Fibroblast of skin of left quadriceps (primary cell): ENCODE results near the gene CELSR2.

Source experiments
- DNase-seq, 2 experiments: peaks; one replicate each; pipeline ENCODE4 v3.0.0-alpha.2; 2013; ENCODE audit warnings: low read depth in 2 of 2

CELSR2 gene

GRCh38 chr1:109263597-109264378, 14.4 kb downstream of the CELSR2 start:
- DNase-seq = no peak

DNA sequence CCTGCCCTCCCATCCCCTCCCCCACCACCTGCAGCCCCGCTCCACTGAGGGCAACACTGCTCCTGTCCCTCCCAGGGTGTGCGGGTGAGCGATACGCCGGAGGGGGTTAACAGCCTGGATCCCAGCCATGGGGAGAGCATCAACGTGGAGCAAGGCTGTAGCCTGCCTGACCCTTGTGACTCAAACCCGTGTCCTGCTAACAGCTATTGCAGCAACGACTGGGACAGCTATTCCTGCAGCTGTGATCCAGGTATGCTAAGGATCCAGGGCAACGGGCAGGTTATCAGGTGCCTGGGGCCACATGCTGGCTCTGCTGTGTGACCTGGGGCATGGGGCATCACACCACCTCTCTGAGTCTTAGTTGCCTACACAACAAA, 15.0 kb downstream of the CELSR2 start:
- DNase-seq = no peak

DNA sequence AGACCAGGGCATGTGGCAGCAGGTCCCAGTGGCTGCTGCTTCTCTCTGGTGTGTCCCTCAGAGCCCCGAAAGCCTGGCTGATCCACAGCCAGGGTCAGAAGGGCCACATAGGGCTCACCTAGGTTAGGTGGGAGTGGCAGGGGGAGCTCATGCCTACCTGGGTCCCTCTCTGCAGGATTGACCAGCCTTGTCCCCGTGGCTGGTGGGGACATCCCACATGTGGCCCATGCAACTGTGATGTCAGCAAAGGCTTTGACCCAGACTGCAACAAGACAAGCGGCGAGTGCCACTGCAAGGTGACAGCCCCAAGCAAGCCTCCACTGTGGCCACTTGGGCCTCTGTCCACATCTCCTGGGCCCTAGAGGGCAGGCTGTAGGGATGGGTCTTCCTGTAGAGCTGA, 15.7 kb downstream of the CELSR2 start:
- no peak for DNase-seq

DNA sequence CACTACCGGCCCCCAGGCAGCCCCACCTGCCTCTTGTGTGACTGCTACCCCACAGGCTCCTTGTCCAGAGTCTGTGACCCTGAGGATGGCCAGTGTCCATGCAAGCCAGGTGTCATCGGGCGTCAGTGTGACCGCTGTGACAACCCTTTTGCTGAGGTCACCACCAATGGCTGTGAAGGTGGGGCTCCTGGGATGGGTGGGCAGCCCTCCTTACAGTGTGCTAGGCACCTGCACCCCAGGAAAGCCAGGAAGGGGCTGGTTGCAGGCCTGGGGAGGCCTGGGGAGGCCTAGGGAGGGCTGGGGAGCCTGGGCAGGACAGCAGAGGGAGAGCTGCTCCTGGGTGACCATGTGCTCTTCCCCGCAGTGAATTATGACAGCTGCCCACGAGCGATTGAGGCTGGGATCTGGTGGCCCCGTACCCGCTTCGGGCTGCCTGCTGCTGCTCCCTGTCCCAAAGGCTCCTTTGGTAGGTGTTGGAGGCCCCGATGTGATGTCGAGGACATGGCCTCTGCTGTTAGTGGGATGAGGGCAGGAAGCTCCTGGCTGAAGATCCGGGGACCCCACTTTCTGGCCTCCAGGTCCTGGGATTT, 16.5 kb downstream of the CELSR2 start:
- no peak for DNase-seq

DNA sequence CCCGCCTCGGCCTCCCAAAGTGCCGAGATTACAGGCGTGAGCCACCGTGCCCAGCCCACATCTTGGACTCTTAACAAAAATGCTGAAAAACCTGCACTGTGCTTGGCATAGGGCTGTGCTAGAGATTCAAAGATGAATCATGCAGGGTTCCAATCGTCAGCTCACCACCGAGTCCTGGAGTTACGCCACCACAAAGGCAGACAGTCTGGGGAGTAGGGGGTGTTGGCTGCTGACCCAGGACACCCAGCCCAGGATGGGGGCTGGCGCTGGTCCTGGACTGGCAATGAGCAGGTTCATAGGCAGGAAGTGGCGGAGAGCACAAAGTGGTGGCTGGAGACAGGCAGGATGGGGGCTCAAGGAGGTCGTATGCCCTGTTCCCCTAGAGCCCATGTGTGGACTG, 17.6 kb downstream of the CELSR2 start:
- DNase-seq = no peak

DNA sequence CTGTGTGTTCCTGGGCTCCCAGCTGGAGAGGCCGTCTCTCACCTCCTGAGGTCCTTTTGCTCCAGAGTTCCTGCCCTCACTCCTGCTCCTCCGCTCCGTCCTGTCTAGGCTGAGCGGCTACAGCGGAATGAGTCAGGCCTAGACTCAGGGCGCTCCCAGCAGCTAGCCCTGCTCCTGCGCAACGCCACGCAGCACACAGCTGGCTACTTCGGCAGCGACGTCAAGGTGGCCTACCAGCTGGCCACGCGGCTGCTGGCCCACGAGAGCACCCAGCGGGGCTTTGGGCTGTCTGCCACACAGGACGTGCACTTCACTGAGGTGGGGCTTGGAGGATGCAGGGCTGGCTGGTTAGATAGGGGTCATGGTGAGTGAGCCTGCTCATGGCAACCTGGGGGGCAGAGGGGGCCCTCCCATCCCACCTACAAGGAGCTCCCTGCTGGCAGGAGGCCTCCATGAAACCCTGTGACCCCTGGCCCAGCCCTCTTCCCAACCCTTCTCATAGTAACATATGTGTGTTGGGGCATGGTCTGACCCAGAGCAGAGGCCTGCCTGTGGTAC, 18.5 kb downstream of the CELSR2 start:
- DNase-seq = no peak

GRCh38 chr1:109268431-109269211, 19.3 kb downstream of the CELSR2 start:
- no peak for DNase-seq

DNA sequence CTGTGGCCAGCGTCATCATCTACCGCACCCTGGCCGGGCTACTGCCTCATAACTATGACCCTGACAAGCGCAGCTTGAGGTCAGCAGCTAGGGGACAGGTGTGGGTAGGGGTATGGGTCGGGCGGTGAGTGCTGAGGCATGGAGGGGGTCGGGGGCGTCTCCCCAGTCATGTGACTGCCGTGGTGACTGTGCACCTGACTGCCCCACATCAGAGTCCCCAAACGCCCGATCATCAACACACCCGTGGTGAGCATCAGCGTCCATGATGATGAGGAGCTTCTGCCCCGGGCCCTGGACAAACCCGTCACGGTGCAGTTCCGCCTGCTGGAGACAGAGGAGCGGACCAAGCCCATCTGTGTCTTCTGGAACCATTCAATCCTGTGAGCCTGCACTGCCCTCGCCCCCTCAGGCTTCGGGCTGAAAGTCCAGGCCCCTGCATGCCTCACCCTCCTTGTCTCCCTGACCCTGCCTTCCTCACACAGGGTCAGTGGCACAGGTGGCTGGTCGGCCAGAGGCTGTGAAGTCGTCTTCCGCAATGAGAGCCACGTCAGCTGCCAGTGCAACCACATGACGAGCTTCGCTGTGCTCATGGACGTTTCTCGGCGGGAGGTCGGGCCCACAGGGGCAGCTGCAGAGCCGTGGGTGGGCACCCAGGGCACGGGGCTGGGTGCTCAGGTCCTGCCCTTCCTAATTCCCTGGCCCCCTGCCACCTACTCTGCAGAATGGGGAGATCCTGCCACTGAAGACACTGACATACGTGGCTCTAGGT, 20.1 kb downstream of the CELSR2 start:
- no peak for DNase-seq

DNA sequence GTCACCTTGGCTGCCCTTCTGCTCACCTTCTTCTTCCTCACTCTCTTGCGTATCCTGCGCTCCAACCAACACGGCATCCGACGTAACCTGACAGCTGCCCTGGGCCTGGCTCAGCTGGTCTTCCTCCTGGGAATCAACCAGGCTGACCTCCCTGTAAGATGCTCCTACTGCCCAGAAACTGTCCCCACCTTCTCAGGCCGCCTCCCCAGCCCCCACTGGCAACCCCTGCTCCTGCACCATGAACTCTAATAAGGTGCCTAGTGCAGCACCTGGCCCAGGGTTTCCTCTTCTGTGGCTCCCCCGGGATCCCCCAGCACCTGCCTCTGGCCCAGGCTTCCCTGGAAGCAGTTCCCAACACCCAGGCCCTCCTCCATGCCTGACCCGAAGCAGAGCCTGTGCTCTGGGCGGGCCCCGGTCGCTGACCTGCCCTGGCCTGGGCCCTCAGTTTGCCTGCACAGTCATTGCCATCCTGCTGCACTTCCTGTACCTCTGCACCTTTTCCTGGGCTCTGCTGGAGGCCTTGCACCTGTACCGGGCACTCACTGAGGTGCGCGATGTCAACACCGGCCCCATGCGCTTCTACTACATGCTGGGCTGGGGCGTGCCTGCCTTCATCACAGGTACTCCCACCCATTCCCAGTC, 20.8 kb downstream of the CELSR2 start:
- no peak for DNase-seq

GRCh38 chr1:109270623-109271317, 21.4 kb downstream of the CELSR2 start:
- DNase-seq = no peak

GRCh38 chr1:109271458-109271857, 22.1 kb downstream of the CELSR2 start:
- no peak for DNase-seq

DNA sequence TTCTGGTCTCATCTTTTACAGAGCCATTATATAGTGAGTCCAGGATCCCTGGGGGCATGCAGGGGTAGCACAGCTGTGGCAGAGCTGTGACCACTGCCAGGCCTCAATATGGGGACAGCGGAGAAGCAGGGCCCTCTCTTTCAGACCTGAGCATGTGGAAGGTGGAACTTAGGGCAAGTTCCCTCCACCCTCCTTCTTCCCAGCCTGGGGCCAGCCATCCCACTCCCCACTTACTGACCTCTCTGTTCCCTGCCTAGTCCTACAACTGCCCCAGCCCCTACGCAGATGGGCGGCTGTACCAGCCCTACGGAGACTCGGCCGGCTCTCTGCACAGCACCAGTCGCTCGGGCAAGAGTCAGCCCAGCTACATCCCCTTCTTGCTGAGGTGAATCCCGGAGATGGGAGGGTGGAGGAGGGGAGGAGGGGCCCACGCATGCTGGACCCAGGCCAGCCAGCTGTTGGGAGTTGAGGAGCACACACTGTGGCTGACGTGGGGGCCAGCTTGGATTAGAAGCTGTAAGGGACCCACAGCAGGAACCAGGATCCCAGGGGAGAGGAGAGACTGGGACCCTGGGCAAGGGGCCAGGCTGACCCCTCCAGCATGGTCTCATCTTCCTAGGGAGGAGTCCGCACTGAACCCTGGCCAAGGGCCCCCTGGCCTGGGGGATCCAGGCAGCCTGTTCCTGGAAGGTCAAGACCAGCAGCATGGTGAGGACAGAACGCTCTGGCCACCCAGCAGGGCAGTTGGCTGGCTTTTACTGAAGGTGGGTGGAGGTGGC, 22.9 kb downstream of the CELSR2 start:
- DNase-seq = no peak

DNA sequence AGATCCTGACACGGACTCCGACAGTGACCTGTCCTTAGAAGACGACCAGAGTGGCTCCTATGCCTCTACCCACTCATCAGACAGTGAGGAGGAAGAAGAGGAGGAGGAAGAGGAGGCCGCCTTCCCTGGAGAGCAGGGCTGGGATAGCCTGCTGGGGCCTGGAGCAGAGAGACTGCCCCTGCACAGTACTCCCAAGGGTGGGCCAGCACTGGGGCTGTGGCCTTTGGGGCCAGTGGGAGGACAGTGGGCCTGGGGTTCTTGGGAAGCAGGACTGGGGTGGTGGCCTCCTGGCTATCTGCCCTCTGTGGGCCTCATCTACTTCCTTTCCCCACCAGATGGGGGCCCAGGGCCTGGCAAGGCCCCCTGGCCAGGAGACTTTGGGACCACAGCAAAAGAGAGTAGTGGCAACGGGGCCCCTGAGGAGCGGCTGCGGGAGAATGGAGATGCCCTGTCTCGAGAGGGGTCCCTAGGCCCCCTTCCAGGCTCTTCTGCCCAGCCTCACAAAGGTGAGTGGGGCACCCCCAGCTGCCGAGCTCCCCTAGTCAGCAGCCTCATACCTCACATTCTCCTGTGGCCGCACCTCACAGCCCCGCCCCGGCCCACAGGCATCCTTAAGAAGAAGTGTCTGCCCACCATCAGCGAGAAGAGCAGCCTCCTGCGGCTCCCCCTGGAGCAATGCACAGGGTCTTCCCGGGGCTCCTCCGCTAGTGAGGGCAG, 23.6 kb downstream of the CELSR2 start:
- DNase-seq = no peak

DNA sequence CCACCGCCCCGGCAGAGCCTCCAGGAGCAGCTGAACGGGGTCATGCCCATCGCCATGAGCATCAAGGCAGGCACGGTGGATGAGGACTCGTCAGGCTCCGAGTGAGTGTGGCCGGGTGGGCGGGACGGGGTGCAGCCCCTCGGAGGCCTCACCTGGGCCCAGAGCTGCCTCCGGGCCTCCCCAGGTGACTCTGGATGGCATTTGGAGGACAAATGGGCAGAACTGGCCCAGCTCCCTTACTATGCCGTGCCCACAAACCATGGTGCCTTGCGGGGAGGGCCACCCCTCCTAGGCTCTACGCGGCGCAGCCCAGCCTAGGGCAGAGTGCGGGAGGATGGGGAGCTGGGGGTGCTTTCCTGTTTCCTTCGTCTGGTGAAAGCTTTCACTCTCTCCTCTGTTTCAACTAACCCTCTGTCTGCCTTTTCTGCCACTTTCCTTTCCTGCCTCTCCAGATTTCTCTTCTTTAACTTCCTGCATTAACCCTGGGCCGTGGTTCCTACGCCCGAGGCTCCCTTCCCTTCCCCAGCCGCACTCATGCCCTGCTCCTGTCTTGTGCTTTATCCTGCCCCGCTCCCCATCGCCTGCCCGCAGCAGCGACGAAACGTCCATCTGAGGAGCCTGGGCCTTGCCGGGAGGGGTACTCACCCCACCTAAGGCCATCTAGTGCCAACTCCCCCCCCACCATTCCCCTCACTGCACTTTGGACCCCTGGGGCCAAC, 24.4 kb downstream of the CELSR2 start:
- DNase-seq = no peak

- no peak for DNase-seq
Measured at GRCh38 chr1:109274533-109275476, 25.5 kb downstream of the CELSR2 start.

GRCh38 chr1:109275706-109276345, 26.5 kb downstream of the CELSR2 start:
- DNase-seq = no peak
